ENCODE results near the gene PRICKLE4.

The PRICKLE4 gene

DNA sequence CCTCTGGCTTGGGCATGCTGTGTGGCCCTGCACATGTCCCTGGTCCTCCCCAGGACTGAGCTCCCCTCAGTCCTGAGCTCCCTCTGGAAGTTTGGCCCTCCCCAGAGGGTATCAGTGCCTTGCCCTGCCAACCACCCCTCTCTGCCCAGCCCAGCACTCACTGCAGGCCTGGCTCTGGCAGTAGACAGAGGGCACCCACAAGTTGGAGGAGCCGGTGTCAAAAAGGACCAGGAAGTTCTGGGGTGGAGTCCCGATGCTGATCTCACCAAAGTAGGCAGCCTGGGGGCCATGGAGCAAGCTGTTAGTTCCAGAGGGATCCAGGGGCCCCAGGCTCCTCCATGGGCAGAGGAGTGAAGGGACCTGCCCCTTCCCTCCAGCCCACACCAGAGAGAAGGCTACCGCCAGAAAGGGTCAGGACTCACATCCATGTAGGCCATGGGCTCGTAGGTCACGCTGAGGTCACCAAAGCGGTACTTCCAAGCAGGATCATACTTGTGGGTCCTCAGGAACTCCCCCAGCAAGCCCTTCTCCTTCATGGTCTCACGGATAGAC is 36.3 kb upstream of the PRICKLE4 start:
- DNase-seq (no peak), ATAC-seq (ENCODE audit: insufficient read depth, low read depth) (no peak)
- Histone ChIP-seq H3K9me3 (ENCODE audit: insufficient read depth, low read length, severe bottlenecking) (no peaks in the 10 kb centered on the region), H3K4me2 (ENCODE audit: insufficient read depth, low read length) (no peak overlapping the region), H2AFZ (ENCODE audit: low read depth, low read length) (no peak overlapping the region), H3K4me3 (ENCODE audit: low read depth in 1 of 2, low read length in 2 of 2) (no peak overlapping the region), H3K4me1 (ENCODE audit: insufficient read depth, low read length) (no peaks in the 10 kb centered on the region), H3K27ac (ENCODE audit: low read length) (no peak overlapping the region), H3K9ac (ENCODE audit: low read depth, low read length) (no peak overlapping the region), H3K27me3 (ENCODE audit: insufficient read depth, low read length, poor library complexity) (no peaks in the 10 kb centered on the region), H3K79me2 (ENCODE audit: insufficient read depth, low read length) (no peaks in the 10 kb centered on the region), H4K20me1 (ENCODE audit: insufficient read depth, low read length) (no peaks in the 10 kb centered on the region), H3K36me3 (ENCODE audit: insufficient read depth, low read length) (no peaks in the 10 kb centered on the region)
- TF ChIP-seq, protein P1, sequence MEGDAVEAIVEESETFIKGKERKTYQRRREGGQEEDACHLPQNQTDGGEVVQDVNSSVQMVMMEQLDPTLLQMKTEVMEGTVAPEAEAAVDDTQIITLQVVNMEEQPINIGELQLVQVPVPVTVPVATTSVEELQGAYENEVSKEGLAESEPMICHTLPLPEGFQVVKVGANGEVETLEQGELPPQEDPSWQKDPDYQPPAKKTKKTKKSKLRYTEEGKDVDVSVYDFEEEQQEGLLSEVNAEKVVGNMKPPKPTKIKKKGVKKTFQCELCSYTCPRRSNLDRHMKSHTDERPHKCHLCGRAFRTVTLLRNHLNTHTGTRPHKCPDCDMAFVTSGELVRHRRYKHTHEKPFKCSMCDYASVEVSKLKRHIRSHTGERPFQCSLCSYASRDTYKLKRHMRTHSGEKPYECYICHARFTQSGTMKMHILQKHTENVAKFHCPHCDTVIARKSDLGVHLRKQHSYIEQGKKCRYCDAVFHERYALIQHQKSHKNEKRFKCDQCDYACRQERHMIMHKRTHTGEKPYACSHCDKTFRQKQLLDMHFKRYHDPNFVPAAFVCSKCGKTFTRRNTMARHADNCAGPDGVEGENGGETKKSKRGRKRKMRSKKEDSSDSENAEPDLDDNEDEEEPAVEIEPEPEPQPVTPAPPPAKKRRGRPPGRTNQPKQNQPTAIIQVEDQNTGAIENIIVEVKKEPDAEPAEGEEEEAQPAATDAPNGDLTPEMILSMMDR (IDR thresholded peaks at IDR 0.05; ENCODE audit: borderline replicate concordance, extremely low read depth, low read length, poor library complexity, severe bottlenecking), result no peak
- no peak for TF ChIP-seq EZH2 (IDR thresholded peaks at IDR 0.05; ENCODE audit: borderline replicate concordance, low read depth, low read length, severe bottlenecking)

DNA sequence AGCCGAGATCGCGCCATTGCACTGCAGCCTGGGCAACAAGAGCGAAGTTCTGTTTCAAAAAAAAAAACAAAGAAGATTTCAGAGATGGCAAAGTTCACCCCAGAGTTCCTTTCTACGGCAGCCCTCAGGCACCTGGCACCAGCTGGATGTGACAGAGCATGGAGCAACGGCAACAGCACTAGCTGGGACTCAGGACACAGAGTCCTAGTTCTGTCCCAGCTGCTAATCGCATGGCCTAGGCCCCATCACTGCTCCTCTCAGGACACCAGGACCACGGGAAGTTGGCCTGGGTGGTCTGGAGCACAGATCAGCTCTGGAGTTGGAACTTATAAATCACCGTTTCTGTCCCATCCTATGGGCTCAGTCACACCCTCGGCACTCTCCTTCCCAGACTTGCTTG is 34.5 kb upstream of the PRICKLE4 start:
- no peak overlapping the region for H3K9ac ChIP-seq (ENCODE audit: low read depth, low read length)
- DNase-seq (no peak), ATAC-seq (ENCODE audit: insufficient read depth, low read depth) (no peak)
- no peaks in the 10 kb centered on the region for H3K27me3 ChIP-seq (ENCODE audit: insufficient read depth, low read length, poor library complexity)
- no peaks in the 10 kb centered on the region for H3K4me1 ChIP-seq (ENCODE audit: insufficient read depth, low read length)
- H3K79me2 ChIP-seq (ENCODE audit: insufficient read depth, low read length), result no peaks in the 10 kb centered on the region
- no peaks in the 10 kb centered on the region for H4K20me1 ChIP-seq (ENCODE audit: insufficient read depth, low read length)
- H2AFZ ChIP-seq (ENCODE audit: low read depth, low read length), result no peak overlapping the region
- H3K36me3 ChIP-seq (ENCODE audit: insufficient read depth, low read length), result no peaks in the 10 kb centered on the region
- no peak overlapping the region for H3K4me2 ChIP-seq (ENCODE audit: insufficient read depth, low read length)
- no peaks in the 10 kb centered on the region for H3K9me3 ChIP-seq (ENCODE audit: insufficient read depth, low read length, severe bottlenecking)
- TF ChIP-seq, protein P1 (IDR thresholded peaks at IDR 0.05; ENCODE audit: borderline replicate concordance, extremely low read depth, low read length, poor library complexity, severe bottlenecking), result no peak
- no peak for TF ChIP-seq EZH2 (IDR thresholded peaks at IDR 0.05; ENCODE audit: borderline replicate concordance, low read depth, low read length, severe bottlenecking)
- no peak overlapping the region for H3K27ac ChIP-seq (ENCODE audit: low read length)
- H3K4me3 ChIP-seq (ENCODE audit: low read depth in 1 of 2, low read length in 2 of 2), result no peak overlapping the region

DNA sequence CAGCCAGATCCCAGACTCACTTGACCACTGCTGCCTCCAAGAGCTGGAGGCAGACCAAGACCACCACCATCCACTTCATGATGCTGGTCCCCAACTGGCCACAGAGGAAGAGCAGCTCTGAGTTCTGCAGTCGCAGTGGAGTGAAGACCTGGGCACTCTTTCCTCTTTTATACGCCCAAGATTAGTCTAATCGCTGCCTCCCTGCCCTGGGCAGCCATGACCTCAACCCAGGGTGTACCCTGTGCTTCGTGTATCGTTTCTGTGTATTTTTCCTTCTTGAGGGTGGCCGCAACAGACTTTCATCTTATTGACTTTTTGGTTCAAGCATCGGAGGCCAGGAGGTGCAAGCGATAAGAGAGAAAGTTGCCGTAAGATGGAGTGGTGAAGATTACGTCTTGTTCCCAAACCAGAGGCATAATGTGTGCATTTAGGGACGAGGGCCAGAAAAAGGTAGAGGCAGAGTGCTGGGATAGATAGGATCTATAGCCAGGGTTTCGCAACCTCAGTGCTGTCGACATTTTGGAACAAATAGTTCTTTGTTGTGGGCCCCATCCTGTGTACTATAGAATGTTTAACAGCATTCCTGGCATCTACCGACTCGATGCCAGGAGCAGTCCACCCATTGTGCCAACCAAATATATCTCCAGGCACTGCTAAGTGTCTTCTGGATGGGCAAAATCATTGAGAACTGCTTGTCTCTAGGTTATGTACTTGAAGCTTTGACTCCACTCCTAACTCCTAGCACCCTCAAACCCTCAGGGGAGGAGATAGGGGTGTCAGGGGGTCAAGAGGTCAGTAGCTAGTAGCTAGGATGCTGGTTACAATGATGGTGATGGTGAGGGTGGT is 33.1 kb upstream of the PRICKLE4 start, which contains the start of gene PGC:
Gene PGC (minus strand): TSS at position 142 of the 846 bp plus-strand sequence. CDS start 63 bp downstream, at position 79.
- Histone ChIP-seq H3K36me3 (ENCODE audit: insufficient read depth, low read length) (no peaks in the 10 kb centered on the region), H4K20me1 (ENCODE audit: insufficient read depth, low read length) (no peaks in the 10 kb centered on the region), H3K9me3 (ENCODE audit: insufficient read depth, low read length, severe bottlenecking) (no peaks in the 10 kb centered on the region), H3K4me3 (ENCODE audit: low read depth in 1 of 2, low read length in 2 of 2) (no peak within 1 kb of the TSS), H2AFZ (ENCODE audit: low read depth, low read length) (no peak within 1 kb of the TSS), H3K79me2 (ENCODE audit: insufficient read depth, low read length) (no peaks in the 10 kb centered on the region), H3K27me3 (ENCODE audit: insufficient read depth, low read length, poor library complexity) (no peaks in the 10 kb centered on the region), H3K27ac (ENCODE audit: low read length) (no peak within 1 kb of the TSS), H3K9ac (ENCODE audit: low read depth, low read length) (no peak within 1 kb of the TSS), H3K4me1 (ENCODE audit: insufficient read depth, low read length) (no peaks in the 10 kb centered on the region), H3K4me2 (ENCODE audit: insufficient read depth, low read length) (no peak within 1 kb of the TSS)
- ATAC-seq (ENCODE audit: insufficient read depth, low read depth) (no peak), DNase-seq (no peak)
- TF ChIP-seq, protein P1 (IDR thresholded peaks at IDR 0.05; ENCODE audit: borderline replicate concordance, extremely low read depth, low read length, poor library complexity, severe bottlenecking), result no peak
- TF ChIP-seq EZH2 (IDR thresholded peaks at IDR 0.05; ENCODE audit: borderline replicate concordance, low read depth, low read length, severe bottlenecking), result no peak

Data from DND-41 (cell line).